Gastroesophageal sphincter (tissue), 3 donors: ENCODE measurements around the gene TM4SF1.

Experiments used
- CTCF ChIP-seq, 4 experiments: fragments of 200-600 bp in 2 of 4; fragments of 450-650 bp in 2 of 4; sonication (generic) in 1 of 4; IDR thresholded peaks; one replicate each; pipeline ENCODE4 v1.5.1; 2017 to 2019; ENCODE audit warnings: antibody characterized with exemption in 4 of 4, mild to moderate bottlenecking in 2 of 4, moderate library complexity in 2 of 4
- EP300 ChIP-seq: sonication (generic); formaldehyde crosslinking; IDR thresholded peaks from one replicate; pipeline ENCODE4 v1.6.1; 2017; ENCODE audit warnings: antibody characterized with exemption, mild to moderate bottlenecking
- POLR2A ChIP-seq, 2 donors: fragments of 450-650 bp; IDR thresholded peaks; one replicate each; pipeline ENCODE4 v1.6.1; 2017; ENCODE audit warnings: antibody characterized with exemption in 2 of 2, mild to moderate bottlenecking in 2 of 2, moderate library complexity in 1 of 2
- POLR2AphosphoS5 ChIP-seq: sonication (generic); formaldehyde crosslinking; IDR thresholded peaks from one replicate; pipeline ENCODE4 v1.6.1; 2017; ENCODE audit warnings: antibody characterized with exemption

- TF ChIP-seq POLR2AphosphoS5 (no peak), POLR2A (IDR thresholded peaks at IDR 0.05) (no peak), CTCF (IDR thresholded peaks at IDR 0.05) (no peak), EP300 (no peak)
Measured at GRCh38 chr3:149406244-149406752, 28.8 kb upstream of the TM4SF1 start.
